IMR-90 (cell line): ENCODE results near the gene LANCL3. TPM values are rescaled to one million over a fixed set of nuclear protein-coding genes. Genes with fewer than 3 reads are reported as not detected.

Source experiments
- ATAC-seq: fragments of 200-7000 bp; cut with Tn5 transposase; 2 replicates; pipeline ENCODE4 v1.9.1; 2020; ENCODE audit warnings: low read depth, mild to moderate bottlenecking, moderate library complexity
- BruUV-seq: library from RNA; stranded (reverse); fragments of 400-500 nt; replicated peaks from 2 replicates; lab custom pipeline; 2021; lab: Mats Ljungman, UMichigan
- CTCF ChIA-PET: fragments of 300-600 bp; formaldehyde crosslinking; extraction: SDS; loops from one replicate; lab custom pipeline; 2021; ENCODE audit warnings: antibody characterized with exemption; lab: Yijun Ruan, JAX
- POLR2A ChIA-PET: fragments of 300-600 bp; sonication (Branson Sonifier 250); formaldehyde crosslinking; loops from one replicate; lab custom pipeline; 2022; ENCODE audit warnings: antibody characterized with exemption; ENCODE audit not compliant: unreplicated experiment; lab: Charles Lee
- DNase-seq: peaks from one replicate; pipeline ENCODE4 v3.0.0; 2013
- H2AFZ ChIP-seq: replicated peaks from 2 replicates; pipeline ENCODE3; 2013; ENCODE audit warnings: low read length, mild to moderate bottlenecking; ENCODE audit not compliant: poor library complexity
- H2AK5ac ChIP-seq: 2 replicates; pipeline ENCODE4 v1.6.1; 2013; ENCODE audit warnings: low read depth, low read length, inconsistent platforms
- H2AK9ac ChIP-seq: replicated peaks from 2 replicates; pipeline ENCODE3; 2013; ENCODE audit warnings: mild to moderate bottlenecking, low read depth, low read length, moderate library complexity; ENCODE audit not compliant: poor library complexity
- H2BK120ac ChIP-seq: 2 replicates; pipeline ENCODE4 v1.6.1; 2013; ENCODE audit warnings: low read depth, low read length, inconsistent platforms
- H2BK15ac ChIP-seq: 3 replicates; pipeline ENCODE4 v1.6.1; 2013; ENCODE audit warnings: low read depth, low read length, inconsistent platforms
- H2BK20ac ChIP-seq: 2 replicates; pipeline ENCODE4 v1.6.1; 2013; ENCODE audit warnings: low read depth, mild to moderate bottlenecking, inconsistent platforms, low read length, moderate library complexity
- H2BK5ac ChIP-seq: 2 replicates; pipeline ENCODE4 v1.6.1; 2013; ENCODE audit warnings: mild to moderate bottlenecking, low read depth, low read length, inconsistent platforms; ENCODE audit not compliant: poor library complexity, severe bottlenecking
- H3K14ac ChIP-seq: replicated peaks from 2 replicates; pipeline ENCODE4 v1.6.1; 2013; ENCODE audit warnings: low read depth, low read length, inconsistent platforms
- H3K18ac ChIP-seq: 2 replicates; pipeline ENCODE4 v1.6.1; 2013; ENCODE audit warnings: low read depth, low read length, control low read depth
- H3K23ac ChIP-seq: 2 replicates; pipeline ENCODE4 v1.6.1; 2013; ENCODE audit warnings: low read depth, low read length, inconsistent platforms
- H3K27ac ChIP-seq: 2 replicates; pipeline ENCODE4 v1.5.1; 2013; ENCODE audit warnings: mild to moderate bottlenecking, control low read depth, low read length; ENCODE audit not compliant: insufficient read depth
- H3K27me3 ChIP-seq: 2 replicates; pipeline ENCODE4 v1.6.1; 2013; ENCODE audit warnings: low read length; ENCODE audit not compliant: control insufficient read depth, insufficient read depth
- H3K36me3 ChIP-seq: 2 replicates; pipeline ENCODE4 v1.6.1; 2013; ENCODE audit warnings: low read length, mixed read lengths; ENCODE audit not compliant: control insufficient read depth, insufficient read depth
- H3K4ac ChIP-seq: 2 replicates; pipeline ENCODE4 v1.6.1; 2013; ENCODE audit warnings: low read depth, low read length, inconsistent platforms
- H3K4me1 ChIP-seq: 2 replicates; pipeline ENCODE4 v1.6.1; 2013; ENCODE audit warnings: low read length, mixed read lengths; ENCODE audit not compliant: control insufficient read depth, insufficient read depth
- H3K4me2 ChIP-seq: 2 replicates; pipeline ENCODE4 v1.6.1; 2013; ENCODE audit warnings: low read depth, mild to moderate bottlenecking, control low read depth, low read length, moderate library complexity
- H3K4me3 ChIP-seq: 2 replicates; pipeline ENCODE4 v1.5.1; 2013; ENCODE audit warnings: low read depth, mild to moderate bottlenecking, control low read depth, low read length, moderate library complexity; ENCODE audit not compliant: insufficient read depth
- H3K56ac ChIP-seq: 2 replicates; pipeline ENCODE4 v1.6.1; 2013; ENCODE audit warnings: low read length, inconsistent platforms; ENCODE audit not compliant: insufficient read depth; ENCODE audit errors: extremely low read depth
- H3K79me1 ChIP-seq, 2 experiments: 2 replicates each; pipeline ENCODE4 v1.6.1; 2013; ENCODE audit warnings: low read length in 2 of 2, inconsistent platforms in 1 of 2, low read depth in 1 of 2
- H3K9ac ChIP-seq: 2 replicates; pipeline ENCODE4 v1.6.1; 2013; ENCODE audit warnings: low read depth, low read length, control low read depth
- H3K9me1 ChIP-seq: 2 replicates; pipeline ENCODE4 v1.6.1; 2013; ENCODE audit warnings: low read length, inconsistent platforms; ENCODE audit not compliant: insufficient read depth
- H3K9me3 ChIP-seq: 2 replicates; pipeline ENCODE4 v1.6.1; 2013; ENCODE audit warnings: low read length; ENCODE audit not compliant: control insufficient read depth, insufficient read depth
- H4K20me1 ChIP-seq: 2 replicates; pipeline ENCODE4 v1.6.1; 2013; ENCODE audit warnings: low read length, inconsistent platforms; ENCODE audit not compliant: insufficient read depth
- H4K5ac ChIP-seq: 2 replicates; pipeline ENCODE4 v1.6.1; 2013; ENCODE audit warnings: mild to moderate bottlenecking, low read depth, low read length, control low read depth
- H4K8ac ChIP-seq, 2 experiments: 2 replicates each; pipeline ENCODE4 v1.6.1; 2013; ENCODE audit warnings: low read depth in 2 of 2, low read length in 2 of 2, control low read depth in 1 of 2, inconsistent platforms in 1 of 2
- H4K91ac ChIP-seq: 2 replicates; pipeline ENCODE4 v1.6.1; 2013; ENCODE audit warnings: low read depth, low read length, inconsistent platforms; ENCODE audit not compliant: insufficient read depth
- BHLHE40 ChIP-seq: fragments of 150-350 bp; IDR thresholded peaks from 2 replicates; pipeline ENCODE4 v1.6.1; 2016; ENCODE audit warnings: mild to moderate bottlenecking, low read depth, low read length
- CEBPB ChIP-seq: IDR thresholded peaks from 2 replicates; pipeline ENCODE4 v1.6.1; 2012; ENCODE audit warnings: low read depth, low read length, improper control_type of control experiment
- MAFK ChIP-seq: IDR thresholded peaks from 2 replicates; pipeline ENCODE4 v1.6.1; 2012; ENCODE audit warnings: low read depth, low read length, improper control_type of control experiment
- MAZ ChIP-seq: IDR thresholded peaks from 2 replicates; pipeline ENCODE4 v1.6.1; 2012; ENCODE audit warnings: low read depth, mild to moderate bottlenecking, low read length, improper control_type of control experiment, moderate library complexity, borderline replicate concordance
- NFE2L2 ChIP-seq: fragments of 150-350 bp; IDR thresholded peaks from 2 replicates; pipeline ENCODE4 v1.6.1; 2016; ENCODE audit warnings: low read depth, mild to moderate bottlenecking, low read length
- POLR2A ChIP-seq: IDR thresholded peaks from 2 replicates; pipeline ENCODE4 v1.6.1; 2012; ENCODE audit warnings: mild to moderate bottlenecking, low read depth, low read length
- RAD21 ChIP-seq: IDR thresholded peaks from 2 replicates; pipeline ENCODE4 v1.6.1; 2012; ENCODE audit warnings: low read length, improper control_type of control experiment
- RCOR1 ChIP-seq: IDR thresholded peaks from 2 replicates; pipeline ENCODE4 v1.6.1; 2012; ENCODE audit warnings: mild to moderate bottlenecking, low read length, improper control_type of control experiment; ENCODE audit not compliant: insufficient replicate concordance
- RFX5 ChIP-seq: IDR thresholded peaks from 2 replicates; pipeline ENCODE4 v1.8.0; 2012; ENCODE audit warnings: low read depth, mild to moderate bottlenecking, low read length, moderate library complexity
- SMC3 ChIP-seq: fragments of 150-350 bp; IDR thresholded peaks from 2 replicates; pipeline ENCODE4 v1.6.1; 2016; ENCODE audit warnings: low read depth, mild to moderate bottlenecking, antibody characterized with exemption, low read length, moderate library complexity
- WGBS, 2 experiments: methylation state at CpG; one replicate each; pipeline versions ENCODE4 v1.1.5 to v1.1.7; 2013; ENCODE audit warnings: missing lambda C conversion rate in 2 of 2; ENCODE audit not compliant: insufficient read length in 1 of 2; ENCODE audit errors: extremely low coverage in 2 of 2; 5-methylcytosine and 5-hydroxymethylcytosine counted together
- dilution Hi-C: fragments of 300-500 bp; cut with HindIII; formaldehyde crosslinking; loops from one replicate; pipeline ENCODE4 v1.14.3; 2018; ENCODE audit warnings: low sequenced_read_pairs; ENCODE audit not compliant: unreplicated experiment
- in situ Hi-C: fragments of 300-500 bp; cut with MboI; formaldehyde crosslinking; loops from 3 replicates; pipeline ENCODE4 v1.14.3; 2019; ENCODE audit warnings: low sequenced_read_pairs, inconsistent platforms, mixed read lengths
- intact Hi-C: fragments of 100-400 bp; cut with micrococcal nuclease; formaldehyde crosslinking; loops from 2 replicates; pipeline ENCODE4 v1.10.0; 2022
- polyA plus RNA-seq, 3 experiments: library from polyadenylated mRNA; depleted of rRNA; stranded (reverse); fragments of >200 nt; gene quantifications; 2 replicates each; pipeline ENCODE4 v1.2.3, GENCODE V29; 2012; ENCODE audit warnings: low replicate concordance in 1 of 3
- total RNA-seq: library from RNA; depleted of rRNA; stranded (reverse); fragments of >200 nt; gene quantifications from 2 replicates; pipeline ENCODE4 v1.2.3, GENCODE V29; 2012
- TF ChIP-seq, protein P1 (sequence below): fragments of 150-350 bp; IDR thresholded peaks from 2 replicates; pipeline ENCODE4 v1.6.1; 2016; ENCODE audit warnings: low read depth, mild to moderate bottlenecking, low read length, moderate library complexity, borderline replicate concordance
- TF ChIP-seq, protein P2 (sequence below): conservative IDR thresholded peaks from 2 replicates; pipeline ENCODE4 v1.5.1; 2012; ENCODE audit warnings: mild to moderate bottlenecking, low read depth, low read length, improper control_type of control experiment
- TF ChIP-seq, protein P3 (sequence below): fragments of 150-350 bp; IDR thresholded peaks from 2 replicates; pipeline ENCODE4 v1.6.1; 2017; ENCODE audit warnings: mild to moderate bottlenecking, antibody characterized with exemption, low read length, low read depth

The LANCL3 gene
- total and polyA plus RNA-seq, 2 of the 4 experiments (the other 2 are of a cell fraction): not detected

DNA sequence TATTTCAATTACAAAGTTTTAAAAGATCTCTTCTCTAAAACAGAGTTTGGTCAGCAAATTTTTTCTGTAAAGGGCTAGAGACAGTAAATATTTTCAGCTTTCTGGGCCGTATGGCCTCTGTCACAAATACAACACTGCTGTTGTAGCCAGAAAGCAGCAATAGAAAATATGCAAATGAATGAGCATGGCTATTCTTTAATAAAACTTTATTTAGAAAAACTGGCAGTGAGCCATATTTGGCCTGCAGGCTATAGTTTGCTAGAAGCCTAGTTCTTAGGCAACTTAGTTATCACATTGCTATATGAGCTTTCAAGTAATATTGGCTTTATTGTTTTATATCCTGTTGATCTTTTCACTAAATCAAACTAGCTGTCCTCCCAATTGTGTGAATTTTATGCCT lies 87.6 kb downstream of the LANCL3 start:
- no peak overlapping the region for H3K14ac ChIP-seq
- H3K4me2 ChIP-seq: no peak overlapping the region
- H3K79me1 ChIP-seq: no peaks in the 10 kb centered on the region
- H4K91ac ChIP-seq: no peak overlapping the region
- no peak overlapping the region for H2BK120ac ChIP-seq
- no peak overlapping the region for H3K4me3 ChIP-seq
- H2AFZ ChIP-seq: no peak overlapping the region
- intact Hi-C loops: loop anchor here (10.0 kb wide), 1 partner anchor 326 kb away; no protein-coding TSS in a partner anchor
- ATAC-seq: no peak
- no peak overlapping the region for H4K8ac ChIP-seq
- H3K9me3 ChIP-seq: no peaks in the 10 kb centered on the region
- H2AK5ac ChIP-seq: no peak overlapping the region
- H2BK15ac ChIP-seq: no peak overlapping the region
- H3K9me1 ChIP-seq: no peaks in the 10 kb centered on the region
- H4K5ac ChIP-seq: no peak overlapping the region
- H4K20me1 ChIP-seq: no peaks in the 10 kb centered on the region
- H3K27me3 ChIP-seq: peaks cover 4% of the 10 kb centered on the region
- no peak overlapping the region for H3K23ac ChIP-seq
- no peak overlapping the region for H2BK5ac ChIP-seq
- no CpG with 5 or more reads among the region's 1 CpG for WGBS, 2 experiments
- no peak for TF ChIP-seq BHLHE40
- TF ChIP-seq, protein P1, sequence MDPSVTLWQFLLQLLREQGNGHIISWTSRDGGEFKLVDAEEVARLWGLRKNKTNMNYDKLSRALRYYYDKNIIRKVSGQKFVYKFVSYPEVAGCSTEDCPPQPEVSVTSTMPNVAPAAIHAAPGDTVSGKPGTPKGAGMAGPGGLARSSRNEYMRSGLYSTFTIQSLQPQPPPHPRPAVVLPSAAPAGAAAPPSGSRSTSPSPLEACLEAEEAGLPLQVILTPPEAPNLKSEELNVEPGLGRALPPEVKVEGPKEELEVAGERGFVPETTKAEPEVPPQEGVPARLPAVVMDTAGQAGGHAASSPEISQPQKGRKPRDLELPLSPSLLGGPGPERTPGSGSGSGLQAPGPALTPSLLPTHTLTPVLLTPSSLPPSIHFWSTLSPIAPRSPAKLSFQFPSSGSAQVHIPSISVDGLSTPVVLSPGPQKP: no peak
- TF ChIP-seq, protein P2, sequence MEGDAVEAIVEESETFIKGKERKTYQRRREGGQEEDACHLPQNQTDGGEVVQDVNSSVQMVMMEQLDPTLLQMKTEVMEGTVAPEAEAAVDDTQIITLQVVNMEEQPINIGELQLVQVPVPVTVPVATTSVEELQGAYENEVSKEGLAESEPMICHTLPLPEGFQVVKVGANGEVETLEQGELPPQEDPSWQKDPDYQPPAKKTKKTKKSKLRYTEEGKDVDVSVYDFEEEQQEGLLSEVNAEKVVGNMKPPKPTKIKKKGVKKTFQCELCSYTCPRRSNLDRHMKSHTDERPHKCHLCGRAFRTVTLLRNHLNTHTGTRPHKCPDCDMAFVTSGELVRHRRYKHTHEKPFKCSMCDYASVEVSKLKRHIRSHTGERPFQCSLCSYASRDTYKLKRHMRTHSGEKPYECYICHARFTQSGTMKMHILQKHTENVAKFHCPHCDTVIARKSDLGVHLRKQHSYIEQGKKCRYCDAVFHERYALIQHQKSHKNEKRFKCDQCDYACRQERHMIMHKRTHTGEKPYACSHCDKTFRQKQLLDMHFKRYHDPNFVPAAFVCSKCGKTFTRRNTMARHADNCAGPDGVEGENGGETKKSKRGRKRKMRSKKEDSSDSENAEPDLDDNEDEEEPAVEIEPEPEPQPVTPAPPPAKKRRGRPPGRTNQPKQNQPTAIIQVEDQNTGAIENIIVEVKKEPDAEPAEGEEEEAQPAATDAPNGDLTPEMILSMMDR: no peak
- no peak for TF ChIP-seq NFE2L2
- no peak for TF ChIP-seq CEBPB
- no peak for TF ChIP-seq POLR2A
- TF ChIP-seq, protein P3, sequence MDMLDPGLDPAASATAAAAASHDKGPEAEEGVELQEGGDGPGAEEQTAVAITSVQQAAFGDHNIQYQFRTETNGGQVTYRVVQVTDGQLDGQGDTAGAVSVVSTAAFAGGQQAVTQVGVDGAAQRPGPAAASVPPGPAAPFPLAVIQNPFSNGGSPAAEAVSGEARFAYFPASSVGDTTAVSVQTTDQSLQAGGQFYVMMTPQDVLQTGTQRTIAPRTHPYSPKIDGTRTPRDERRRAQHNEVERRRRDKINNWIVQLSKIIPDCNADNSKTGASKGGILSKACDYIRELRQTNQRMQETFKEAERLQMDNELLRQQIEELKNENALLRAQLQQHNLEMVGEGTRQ: no peak
- TF ChIP-seq RFX5: no peak
- TF ChIP-seq MAFK: no peak
- TF ChIP-seq MAZ: no peak
- no peak for TF ChIP-seq RAD21
- no peak for TF ChIP-seq SMC3
- TF ChIP-seq RCOR1: no peak
- H2AK9ac ChIP-seq: no peak overlapping the region
- H3K27ac ChIP-seq: no peak overlapping the region
- in situ Hi-C loops: no loop called here
- no peak overlapping the region for H3K9ac ChIP-seq
- H3K4me1 ChIP-seq: no peaks in the 10 kb centered on the region
- ChIA-PET CTCF (no interaction called here), POLR2A (no interaction called here)
- H3K36me3 ChIP-seq: no peaks in the 10 kb centered on the region
- dilution Hi-C loops: no loop called here
- no peak overlapping the region for H2BK20ac ChIP-seq
- H3K4ac ChIP-seq: no peak overlapping the region
- H3K18ac ChIP-seq: no peak overlapping the region
- DNase-seq: no peak
- BruUV-seq: no TSS peak
- no peak overlapping the region for H3K56ac ChIP-seq
